H54 (cell line): Measurements from ENCODE around the gene OPCML.
A peak's percentile ranks its signal among the peaks of the same experiment; 100 is the strongest.

ENCODE experiments used
- DNase-seq: peaks from one replicate; pipeline ENCODE4 v3.0.0; 2011; ENCODE audit warnings: low spot score, mixed read lengths; ENCODE audit not compliant: insufficient read length
- FAIRE-seq: peaks from 3 replicates; lab custom pipeline; 2011; peaks lifted over from hg19 to GRCh38; lab: Jason Lieb, UNC
- POLR2A ChIP-seq: IDR thresholded peaks from 2 replicates; pipeline ENCODE4 v1.6.1; 2011; ENCODE audit warnings: low read depth, mild to moderate bottlenecking, low read length

The OPCML gene

GRCh38 chr11:132590554-132590953 is 941.7 kb downstream of the OPCML start:
- FAIRE-seq: no peak
- TF ChIP-seq POLR2A: no peak
- DNase-seq: no peak

DNA sequence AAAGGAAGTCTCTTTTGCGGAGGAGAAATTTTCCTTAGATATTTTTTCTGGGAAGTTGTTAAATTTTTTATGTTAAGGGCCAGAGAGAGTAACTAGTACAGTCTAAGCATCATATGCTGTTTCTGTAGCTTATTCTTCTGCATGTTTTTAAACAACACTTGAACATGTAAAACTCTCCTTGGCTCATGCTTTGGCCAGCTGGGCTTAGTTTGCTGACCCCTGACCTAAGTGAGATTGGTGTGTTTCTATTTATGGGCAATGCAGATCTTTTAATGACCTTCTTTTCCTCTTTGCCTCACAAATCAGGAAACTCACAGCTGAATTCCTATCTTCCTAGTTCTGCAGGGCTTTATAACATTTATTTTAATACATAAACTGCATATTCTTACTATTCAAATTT is 942.5 kb downstream of the OPCML start:
- no peak for DNase-seq
- no peak for FAIRE-seq
- no peak for TF ChIP-seq POLR2A

- FAIRE-seq (no peak), DNase-seq (no peak)
- TF ChIP-seq POLR2A: no peak
Observed at GRCh38 chr11:132588366-132588765, 943.9 kb downstream of the OPCML start.

- TF ChIP-seq POLR2A: no peak
- no peak for DNase-seq
- no peak for FAIRE-seq
Observed at GRCh38 chr11:132587716-132588115, 944.6 kb downstream of the OPCML start.

GRCh38 chr11:132586801-132587200 is 945.5 kb downstream of the OPCML start:
- no peak for TF ChIP-seq POLR2A
- FAIRE-seq (no peak), DNase-seq (no peak)

DNA sequence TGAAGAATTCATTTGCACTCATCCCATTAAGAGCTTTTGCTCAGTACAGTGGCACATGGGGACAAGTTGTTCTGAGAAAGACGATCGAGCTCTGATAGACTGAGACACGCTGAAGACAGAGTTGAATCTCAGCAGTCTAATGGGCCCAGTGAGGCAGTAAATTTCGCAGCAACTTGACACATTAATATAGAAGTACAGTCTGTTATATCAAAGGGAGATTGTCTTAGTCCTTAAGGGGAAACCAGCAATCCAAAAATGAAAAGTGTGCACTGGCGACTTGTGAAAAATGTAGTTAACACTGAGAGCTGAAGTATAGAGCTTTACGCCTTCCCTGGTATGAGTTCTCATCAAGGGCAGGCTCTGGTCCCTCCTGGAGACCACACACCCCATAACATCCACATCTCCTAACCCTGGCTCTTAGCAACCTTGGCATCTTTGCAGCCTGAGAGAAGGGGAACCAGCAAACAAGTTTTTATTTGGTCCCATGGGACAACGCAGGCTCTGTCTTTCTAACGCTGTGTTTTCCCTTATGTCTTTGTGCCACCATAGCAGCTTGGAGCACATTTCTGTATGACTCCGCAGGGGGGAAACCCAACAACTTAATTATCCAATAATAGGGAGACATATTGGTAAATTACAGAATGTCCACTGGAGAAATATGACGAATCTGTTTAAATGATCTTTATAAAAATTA is 952.5 kb downstream of the OPCML start:
- no peak for TF ChIP-seq POLR2A
- FAIRE-seq: no peak
- DNase-seq: no peak

DNA sequence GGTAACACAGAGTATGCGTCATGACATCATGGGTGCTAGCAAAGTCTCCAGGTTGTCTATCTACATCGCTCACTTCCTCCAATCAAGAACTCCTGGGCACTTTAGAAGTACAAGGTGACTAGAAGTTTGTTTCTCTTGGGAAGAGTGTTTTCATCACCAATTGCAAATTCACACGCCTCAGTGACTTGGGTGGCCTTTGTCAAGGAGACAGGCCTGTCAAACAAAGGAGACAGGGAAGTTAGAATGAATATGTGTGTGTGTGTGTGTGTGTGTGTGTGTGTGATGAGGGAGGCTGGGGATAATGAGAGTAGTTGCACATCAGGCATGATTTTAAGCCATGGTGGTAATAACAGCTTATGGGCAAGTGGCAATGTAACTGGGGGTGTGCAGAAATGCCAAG is 953.2 kb downstream of the OPCML start:
- no peak for TF ChIP-seq POLR2A
- DNase-seq (no peak), FAIRE-seq (no peak)

DNA sequence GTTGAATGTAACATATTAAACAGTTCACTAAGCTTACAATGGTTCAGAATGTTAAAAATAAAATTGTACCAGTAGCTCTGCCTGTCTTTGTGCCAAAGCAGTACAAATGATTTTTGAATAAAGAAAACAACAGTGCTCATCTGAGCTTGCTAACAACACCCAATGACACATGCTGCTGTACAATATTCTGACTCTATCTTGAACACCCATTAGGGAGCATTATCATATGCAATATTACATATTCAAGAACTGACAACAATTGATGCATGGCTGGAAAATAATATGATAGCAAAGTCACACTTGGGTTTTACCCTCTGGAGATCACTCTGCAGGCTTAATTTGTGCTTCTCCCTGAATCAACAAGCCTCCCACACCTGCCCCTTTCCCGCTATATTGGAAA is 953.7 kb downstream of the OPCML start:
- FAIRE-seq (no peak), DNase-seq (no peak)
- TF ChIP-seq POLR2A: no peak

DNA sequence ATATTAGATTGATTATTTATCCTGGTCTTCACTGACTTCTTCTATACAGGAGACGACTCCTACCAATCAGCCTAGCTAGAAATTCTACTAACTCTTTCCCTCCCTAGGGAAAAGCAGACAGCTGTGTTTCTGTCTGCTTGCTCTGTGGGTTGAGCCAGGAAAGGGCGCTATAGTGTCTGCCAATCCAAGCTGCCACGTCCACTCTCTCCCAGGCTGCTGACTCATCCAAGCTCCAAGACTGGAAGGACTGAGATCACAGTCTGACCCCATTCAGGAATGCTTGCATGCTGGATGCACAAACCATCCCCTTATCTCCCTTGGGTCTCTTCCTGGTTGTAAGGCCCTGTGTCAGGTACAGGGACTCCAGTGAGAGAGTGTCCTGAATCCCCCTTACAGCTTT is 955.6 kb downstream of the OPCML start:
- TF ChIP-seq POLR2A: no peak
- peak; percentile 36 for FAIRE-seq

GRCh38 chr11:132564091-132564885 is 968.0 kb downstream of the OPCML start:
- TF ChIP-seq POLR2A: no peak
- no peak for DNase-seq
- no peak for FAIRE-seq

More for the DNA sequence above, 955.6 kb downstream of the OPCML start:
- DNase-seq: peak; percentile 16

DNA sequence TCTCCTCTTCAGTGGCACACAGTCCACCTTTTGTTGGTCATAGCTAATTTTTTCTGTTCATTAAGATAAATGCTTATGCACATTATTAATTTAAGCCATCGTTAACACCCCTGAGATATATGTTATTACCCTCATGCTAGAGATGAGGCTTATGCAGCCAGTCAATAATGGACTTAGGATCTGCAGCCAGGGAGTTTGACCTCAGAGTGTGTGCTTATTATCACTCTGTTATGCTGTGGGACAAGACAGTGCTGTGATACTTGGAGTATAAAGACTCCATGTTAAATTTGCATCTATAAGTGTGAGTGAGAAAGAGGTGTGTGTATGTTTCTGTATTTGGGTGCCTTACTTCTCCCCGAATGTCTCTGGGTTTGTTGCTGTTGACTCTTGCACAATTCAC is 969.3 kb downstream of the OPCML start:
- no peak for TF ChIP-seq POLR2A
- DNase-seq (no peak), FAIRE-seq (no peak)

GRCh38 chr11:132561937-132562336 is 970.4 kb downstream of the OPCML start:
- DNase-seq: no peak
- no peak for FAIRE-seq
- TF ChIP-seq POLR2A: no peak

DNA sequence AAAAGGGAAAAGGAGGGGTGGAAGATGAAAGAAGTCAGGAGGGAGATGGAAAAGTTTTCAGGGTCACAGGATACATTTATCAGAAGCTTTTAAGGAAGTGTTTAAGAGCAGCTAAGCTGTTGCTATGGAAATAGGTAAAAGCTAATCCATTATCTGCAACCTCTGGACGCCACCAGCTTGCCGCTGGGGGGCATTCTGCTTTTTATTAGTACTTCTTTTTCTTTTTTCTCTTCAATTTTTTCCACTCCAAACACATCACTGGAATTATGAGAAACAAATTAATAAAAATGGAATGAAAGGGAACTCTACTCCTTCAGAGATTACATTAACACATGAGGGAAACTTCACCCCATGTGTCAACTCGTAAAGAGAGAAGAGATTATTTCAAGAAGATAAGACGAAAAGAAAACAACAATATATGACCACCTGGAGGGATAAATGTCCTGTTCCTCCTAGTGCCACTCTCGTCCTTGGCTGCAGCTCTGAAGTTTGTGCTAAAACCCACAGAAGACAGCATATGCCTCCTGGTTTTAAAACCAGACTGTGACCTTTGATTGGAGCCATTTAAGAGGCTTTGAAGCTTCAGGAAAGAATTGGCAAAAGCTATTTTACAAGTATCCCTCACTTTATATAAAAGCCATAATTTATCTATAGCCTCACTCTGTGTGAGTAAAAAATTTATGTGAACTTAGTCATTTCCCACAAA is 972.8 kb downstream of the OPCML start:
- FAIRE-seq: no peak
- TF ChIP-seq POLR2A: no peak
- DNase-seq: no peak

GRCh38 chr11:132556316-132556715 is 976.0 kb downstream of the OPCML start:
- DNase-seq: no peak
- FAIRE-seq: no peak
- no peak for TF ChIP-seq POLR2A
